Caco-2 (cell line): ENCODE data around the gene CSRP1. TPM values are rescaled to one million over a fixed set of nuclear protein-coding genes. Genes with fewer than 3 reads are reported as not detected.

Experiments
- BruUV-seq: library from RNA; stranded (reverse); fragments of 400-500 nt; replicated peaks from 2 replicates; lab custom pipeline; 2021; lab: Mats Ljungman, UMichigan
- CTCF ChIA-PET: fragments of 300-600 bp; sonication (Branson Sonifier 250); formaldehyde crosslinking; loops from one replicate; lab custom pipeline; 2022; ENCODE audit warnings: antibody characterized with exemption; lab: Charles Lee
- POLR2A ChIA-PET: fragments of 300-600 bp; sonication (Branson Sonifier 250); formaldehyde crosslinking; loops from one replicate; lab custom pipeline; 2022; ENCODE audit warnings: antibody characterized with exemption; lab: Charles Lee
- DNase-seq, 2 experiments: peaks; one replicate each; pipeline versions ENCODE4 v3.0.0 to v3.0.0-alpha.2; 2020 to 2022
- H3K27me3 ChIP-seq: replicated peaks from 2 replicates; pipeline ENCODE4 v1.6.0; 2011; ENCODE audit warnings: low read length; ENCODE audit not compliant: control insufficient read depth, insufficient read depth
- H3K36me3 ChIP-seq: 2 replicates; pipeline ENCODE4 v1.5.1; 2011; ENCODE audit warnings: low read length; ENCODE audit not compliant: control insufficient read depth, insufficient read depth
- H3K4me1 ChIP-seq: fragments of 250-450 bp; sonication (Bioruptor Pico); 2 replicates; pipeline ENCODE4 v1.5.1; 2020; ENCODE audit warnings: mild to moderate bottlenecking
- H3K4me3 ChIP-seq: 2 replicates; pipeline ENCODE4 v1.5.1; 2011; ENCODE audit warnings: low read depth, mild to moderate bottlenecking, control low read depth, low read length
- H3K9me3 ChIP-seq: fragments of 250-450 bp; sonication (Bioruptor Pico); 2 replicates; pipeline ENCODE4 v1.5.1; 2020; ENCODE audit warnings: mild to moderate bottlenecking, moderate library complexity
- H3K27ac Mint-ChIP-seq: one replicate; pipeline ENCODE4 v1.8.0; 2022; ENCODE audit warnings: mixed read lengths; ENCODE audit not compliant: unreplicated experiment
- H3K27me3 Mint-ChIP-seq: one replicate; pipeline ENCODE4 v1.8.0; 2022; ENCODE audit warnings: mixed read lengths; ENCODE audit not compliant: insufficient read depth, unreplicated experiment
- H3K36me3 Mint-ChIP-seq: one replicate; pipeline ENCODE4 v1.8.0; 2022; ENCODE audit warnings: mild to moderate bottlenecking, mixed read lengths; ENCODE audit not compliant: insufficient read depth, unreplicated experiment
- H3K4me1 Mint-ChIP-seq: one replicate; pipeline ENCODE4 v1.8.0; 2022; ENCODE audit warnings: low read depth, mixed read lengths; ENCODE audit not compliant: unreplicated experiment
- H3K4me3 Mint-ChIP-seq: one replicate; pipeline ENCODE4 v1.8.0; 2022; ENCODE audit warnings: mild to moderate bottlenecking, moderate library complexity, mixed read lengths; ENCODE audit not compliant: unreplicated experiment
- H3K9me3 Mint-ChIP-seq: one replicate; pipeline ENCODE4 v1.8.0; 2022; ENCODE audit warnings: mixed read lengths; ENCODE audit not compliant: unreplicated experiment
- CTCF ChIP-seq, 2 experiments: fragments of 200-600 bp in 1 of 2; IDR thresholded peaks; 1 replicate in 1 of 2; 2 replicates in 1 of 2; pipeline versions ENCODE4 v1.5.1 to v1.8.0; 2011 to 2022; ENCODE audit warnings: antibody characterized with exemption in 1 of 2, control low read depth in 1 of 2, inconsistent platforms in 1 of 2, low read depth in 1 of 2, low read length in 1 of 2, mild to moderate bottlenecking in 1 of 2, moderate library complexity in 1 of 2; ENCODE audit not compliant: insufficient read depth in 1 of 2, severe bottlenecking in 1 of 2, unreplicated experiment in 1 of 2
- intact Hi-C: fragments of 100-400 bp; cut with micrococcal nuclease; formaldehyde crosslinking; loops from one replicate; pipeline ENCODE4 v1.10.0; 2022; ENCODE audit not compliant: unreplicated experiment
- total RNA-seq: library from RNA; stranded (reverse); gene quantifications from 2 replicates; pipeline ENCODE4 v1.2.3, GENCODE V29; 2022

The CSRP1 gene
- total RNA-seq, 1 experiment from 2014 or later: 60.0 TPM

- H3K36me3 Mint-ChIP-seq: peaks cover 51% of the 10 kb centered on the region
- H3K4me1 ChIP-seq: peaks cover 14% of the 10 kb centered on the region
- intact Hi-C loops: no loop called here
- BruUV-seq: no TSS peak
- H3K27me3 ChIP-seq: no peaks in the 10 kb centered on the region
- no peak overlapping the region for H3K4me3 Mint-ChIP-seq
- no peaks in the 10 kb centered on the region for H3K9me3 ChIP-seq
- H3K9me3 Mint-ChIP-seq: no peaks in the 10 kb centered on the region
- no peak overlapping the region for H3K4me3 ChIP-seq
- no peak for TF ChIP-seq CTCF (IDR thresholded peaks at IDR 0.05; ENCODE audit: insufficient read depth in 1 of 2, low read depth in 1 of 2, low read length in 1 of 2, severe bottlenecking in 1 of 2, unreplicated experiment in 1 of 2)
- peaks cover 15% of the 10 kb centered on the region for H3K4me1 Mint-ChIP-seq
- H3K36me3 ChIP-seq: no peaks in the 10 kb centered on the region; the same call in none of the 2 replicates
- peak overlapping the region; percentile 29 for H3K27ac Mint-ChIP-seq
- no peak for DNase-seq
- POLR2A ChIA-PET: interaction anchor here (1.1 kb wide), 1 partner anchor 12 kb away, joined by 3 read pairs; no protein-coding TSS in a partner anchor
- CTCF ChIA-PET: interaction anchor here (0.6 kb wide), 1 partner anchor 11 kb away, joined by 4 read pairs; no protein-coding TSS in a partner anchor
- H3K27me3 Mint-ChIP-seq: no peaks in the 10 kb centered on the region
These were observed 14.9 kb downstream of the CSRP1 start for GRCh38 chr1:201491896-201492511.

- Histone ChIP-seq H3K9me3 (no peaks in the 10 kb centered on the region), H3K4me3 (no peak overlapping the region), H3K36me3 (no peaks in the 10 kb centered on the region; the same call in none of the 2 replicates), H3K4me1 (peaks cover 14% of the 10 kb centered on the region), H3K27me3 (no peaks in the 10 kb centered on the region)
- H3K36me3 Mint-ChIP-seq: peaks cover 42% of the 10 kb centered on the region
- POLR2A ChIA-PET: no interaction called here
- intact Hi-C loops: no loop called here
- H3K27ac Mint-ChIP-seq: no peak overlapping the region
- no TSS peak for BruUV-seq
- H3K9me3 Mint-ChIP-seq: no peaks in the 10 kb centered on the region
- CTCF ChIA-PET: no interaction called here
- H3K27me3 Mint-ChIP-seq: no peaks in the 10 kb centered on the region
- H3K4me3 Mint-ChIP-seq: no peak overlapping the region
- TF ChIP-seq CTCF (IDR thresholded peaks at IDR 0.05; ENCODE audit: insufficient read depth in 1 of 2, low read depth in 1 of 2, low read length in 1 of 2, severe bottlenecking in 1 of 2, unreplicated experiment in 1 of 2): no peak
- H3K4me1 Mint-ChIP-seq: peaks cover 7% of the 10 kb centered on the region
- no peak for DNase-seq
These were observed 16.2 kb downstream of the CSRP1 start for GRCh38 chr1:201490708-201491131.

GRCh38 chr1:201489643-201490261 lies 17.2 kb downstream of the CSRP1 start:
- H3K27ac Mint-ChIP-seq: no peak overlapping the region
- Histone ChIP-seq H3K9me3 (no peaks in the 10 kb centered on the region), H3K36me3 (no peaks in the 10 kb centered on the region; the same call in none of the 2 replicates), H3K27me3 (no peaks in the 10 kb centered on the region), H3K4me1 (peaks cover 14% of the 10 kb centered on the region), H3K4me3 (no peak overlapping the region)
- peaks cover 7% of the 10 kb centered on the region for H3K4me1 Mint-ChIP-seq
- no TSS peak for BruUV-seq
- intact Hi-C loops: no loop called here
- ChIA-PET CTCF (interaction anchor here (0.5 to 0.6 kb wide), 2 partner anchors 22 to 47 kb away, joined by 5 to 7 read pairs; no protein-coding TSS in a partner anchor), POLR2A (no interaction called here)
- TF ChIP-seq CTCF (IDR thresholded peaks at IDR 0.05; ENCODE audit: insufficient read depth in 1 of 2, low read depth in 1 of 2, low read length in 1 of 2, severe bottlenecking in 1 of 2, unreplicated experiment in 1 of 2): no peak
- peaks cover 45% of the 10 kb centered on the region for H3K36me3 Mint-ChIP-seq
- no peak overlapping the region for H3K4me3 Mint-ChIP-seq
- no peaks in the 10 kb centered on the region for H3K9me3 Mint-ChIP-seq
- DNase-seq: no peak
- no peaks in the 10 kb centered on the region for H3K27me3 Mint-ChIP-seq
